Measurements from ENCODE around the gene RANBP6. TPM values are rescaled to one million over a fixed set of nuclear protein-coding genes. Genes with fewer than 3 reads are reported as not detected.

Gene RANBP6
- total RNA-seq, 1 experiment from 2014 or later, result 7.9 TPM

- TF ChIP-seq CTCF (conservative IDR thresholded peaks at IDR 0.05), result no peak
- TF ChIP-seq EZH2 (IDR thresholded peaks at IDR 0.05; ENCODE audit: low read depth), result no peak
- H3K4me3 ChIP-seq, result no peak overlapping the region
- no peaks in the 10 kb centered on the region for H3K36me3 ChIP-seq (ENCODE audit: low read depth)
- H3K4me2 ChIP-seq, result no peak overlapping the region
- CTCF ChIA-PET, result no interaction called here
- no peaks in the 10 kb centered on the region for H3K9me3 ChIP-seq (ENCODE audit: insufficient read depth, low read depth)
- no TSS peak for BruUV-seq (replicated peaks)
- no peaks in the 10 kb centered on the region for H3K79me2 ChIP-seq (ENCODE audit: low read depth)
- intact Hi-C loops (cut with micrococcal nuclease; ENCODE audit: unreplicated experiment), result no loop called here
- no peaks in the 10 kb centered on the region for H4K20me1 ChIP-seq (ENCODE audit: insufficient read depth)
- POLR2A ChIA-PET (ENCODE audit: unreplicated experiment), result no interaction called here
- no peaks in the 10 kb centered on the region for H3K9me2 ChIP-seq (ENCODE audit: insufficient read depth)
- H3K4me1 ChIP-seq (replicated peaks; ENCODE audit: insufficient read depth), result no peaks in the 10 kb centered on the region
- H3K27me3 ChIP-seq (ENCODE audit: insufficient read depth, low read depth), result no peaks in the 10 kb centered on the region
- no peak overlapping the region for H3K27ac ChIP-seq
- DNase-seq, result no peak
- H2AFZ ChIP-seq, result no peak overlapping the region
- H3F3A ChIP-seq (ENCODE audit: insufficient read depth, low read depth), result no peaks in the 10 kb centered on the region
These were observed 33.1 kb downstream of the RANBP6 start for GRCh38 chr9:5982317-5982716.

- Histone ChIP-seq H3K9me2 (ENCODE audit: insufficient read depth) (no peaks in the 10 kb centered on the region), H3K27ac (no peak overlapping the region), H2AFZ (no peak overlapping the region), H3K4me2 (no peak overlapping the region), H3K27me3 (ENCODE audit: insufficient read depth, low read depth) (no peaks in the 10 kb centered on the region), H3K9me3 (ENCODE audit: insufficient read depth, low read depth) (no peaks in the 10 kb centered on the region), H4K20me1 (ENCODE audit: insufficient read depth) (no peaks in the 10 kb centered on the region), H3F3A (ENCODE audit: insufficient read depth, low read depth) (no peaks in the 10 kb centered on the region), H3K79me2 (ENCODE audit: low read depth) (no peaks in the 10 kb centered on the region), H3K4me3 (no peak overlapping the region), H3K36me3 (ENCODE audit: low read depth) (no peaks in the 10 kb centered on the region), H3K4me1 (replicated peaks; ENCODE audit: insufficient read depth) (no peaks in the 10 kb centered on the region)
- intact Hi-C loops (cut with micrococcal nuclease; ENCODE audit: unreplicated experiment), result no loop called here
- CTCF ChIA-PET, result no interaction called here
- DNase-seq, result no peak
- POLR2A ChIA-PET (ENCODE audit: unreplicated experiment), result no interaction called here
- no TSS peak for BruUV-seq (replicated peaks)
- TF ChIP-seq CTCF (conservative IDR thresholded peaks at IDR 0.05) (no peak), EZH2 (IDR thresholded peaks at IDR 0.05; ENCODE audit: low read depth) (no peak)
These were observed 36.9 kb downstream of the RANBP6 start for GRCh38 chr9:5978523-5978922.

GRCh38 chr9:5976674-5977397 lies 38.6 kb downstream of the RANBP6 start:
- TF ChIP-seq EZH2 (IDR thresholded peaks at IDR 0.05; ENCODE audit: low read depth) (no peak), CTCF (conservative IDR thresholded peaks at IDR 0.05) (no peak)
- Histone ChIP-seq H3K4me3 (no peak overlapping the region), H3K9me3 (ENCODE audit: insufficient read depth, low read depth) (no peaks in the 10 kb centered on the region), H4K20me1 (ENCODE audit: insufficient read depth) (no peaks in the 10 kb centered on the region), H3K4me2 (no peak overlapping the region), H3K27me3 (ENCODE audit: insufficient read depth, low read depth) (no peaks in the 10 kb centered on the region), H3K4me1 (replicated peaks; ENCODE audit: insufficient read depth) (no peaks in the 10 kb centered on the region), H3K36me3 (ENCODE audit: low read depth) (no peaks in the 10 kb centered on the region), H3K9me2 (ENCODE audit: insufficient read depth) (no peaks in the 10 kb centered on the region), H2AFZ (no peak overlapping the region), H3K27ac (no peak overlapping the region), H3K79me2 (ENCODE audit: low read depth) (no peaks in the 10 kb centered on the region; the same call in 1 of the 2 replicates), H3F3A (ENCODE audit: insufficient read depth, low read depth) (no peaks in the 10 kb centered on the region)
- intact Hi-C loops (cut with micrococcal nuclease; ENCODE audit: unreplicated experiment), result no loop called here
- no TSS peak for BruUV-seq (replicated peaks)
- CTCF ChIA-PET, result no interaction called here
- POLR2A ChIA-PET (ENCODE audit: unreplicated experiment), result no interaction called here
- no peak for DNase-seq
